NCI-H748 (cell line): ENCODE data around the gene GUCY2F.

Experiments used
- DNase-seq: peaks from one replicate; lab custom pipeline; 2025; ENCODE audit not compliant: unreplicated experiment; lab: John Stamatoyannopoulos, UW

Gene GUCY2F

DNA sequence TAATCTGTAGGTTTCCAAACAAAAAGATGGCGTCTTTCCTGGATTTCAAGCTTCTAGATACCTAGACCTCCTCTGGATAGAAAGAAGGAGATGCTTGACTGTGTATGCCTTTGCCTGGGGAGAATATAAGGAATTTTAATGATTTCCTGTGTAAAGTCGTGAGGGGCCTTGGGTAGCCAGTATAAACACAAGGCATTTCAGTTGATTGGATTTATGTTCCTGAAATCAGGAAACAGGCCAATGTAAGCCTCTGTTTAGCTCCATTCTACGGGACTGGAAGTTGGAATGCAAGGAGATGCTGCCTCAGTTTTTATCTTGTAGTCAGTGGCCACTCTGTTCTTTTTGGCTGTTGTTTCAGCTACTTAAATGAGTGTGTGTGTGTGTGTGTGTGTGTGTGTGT is 137.2 kb downstream of the GUCY2F start:
- DNase-seq = no peak

- no peak for DNase-seq
Observed at GRCh38 chrX:109344101-109344500, 137.8 kb downstream of the GUCY2F start.

DNA sequence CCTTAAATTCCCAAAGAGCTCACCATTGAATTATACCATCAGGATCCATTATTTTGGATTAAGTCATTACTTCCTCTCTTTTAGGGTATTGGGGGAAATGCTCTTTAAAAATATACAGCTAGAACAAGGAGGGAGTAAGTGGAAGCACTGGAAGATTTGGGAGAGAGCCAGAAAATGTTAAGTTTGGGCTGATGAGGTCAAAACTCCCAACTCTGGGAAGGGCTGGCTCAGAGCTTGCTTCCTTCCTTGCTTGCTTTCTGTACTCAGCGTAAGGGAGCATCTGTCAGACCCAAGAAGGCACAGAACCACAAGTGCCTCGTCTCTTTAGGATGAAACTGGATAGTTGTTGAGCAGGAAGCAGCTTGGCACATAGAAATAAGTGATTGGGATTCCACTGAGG is 138.2 kb downstream of the GUCY2F start:
- no peak for DNase-seq

- no peak for DNase-seq
Observed at GRCh38 chrX:109336141-109336540, 145.7 kb downstream of the GUCY2F start.

- DNase-seq = no peak
Observed at GRCh38 chrX:109327251-109327650, 154.6 kb downstream of the GUCY2F start.
